ENCODE data around the gene ATL2.
A peak's percentile ranks its signal among the peaks of the same experiment; 100 is the strongest.
"Not testable (repeated sequence)": the region's sequence is repeated elsewhere in the genome, so short reads cannot be mapped to it uniquely, and the experiment has no call there.

The ATL2 gene

DNA sequence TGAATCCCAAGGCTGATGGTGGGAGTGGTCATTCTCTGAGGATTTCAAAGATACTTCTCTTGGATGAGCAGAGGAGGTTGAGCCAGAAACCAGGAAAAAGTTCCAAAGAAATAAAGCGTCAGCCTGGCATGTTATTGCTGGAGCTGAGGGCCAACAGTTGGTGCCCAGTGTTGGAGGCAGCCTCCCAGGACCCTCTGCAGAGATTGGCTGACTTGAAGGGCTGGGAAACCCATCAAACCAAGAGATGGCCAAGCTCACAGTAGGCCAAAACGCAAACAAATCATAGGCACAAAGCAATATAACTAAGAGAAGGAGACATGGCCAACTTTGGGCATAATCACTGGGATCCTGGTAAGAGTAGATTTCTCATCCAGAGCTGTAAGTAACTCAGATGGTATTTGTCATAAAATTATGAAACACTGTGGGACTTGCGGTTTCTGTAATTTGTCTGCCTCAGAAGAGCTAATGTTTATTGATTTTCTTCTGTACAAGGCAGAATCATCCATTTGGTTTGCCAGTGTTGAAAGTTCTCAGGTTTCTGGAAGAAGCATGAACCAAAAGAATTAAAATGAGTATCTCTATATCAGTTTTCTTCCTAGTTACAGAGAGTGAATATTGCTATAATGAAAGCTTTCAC, 108.3 kb downstream of the ATL2 start:
- DNase-seq: no peak

DNA sequence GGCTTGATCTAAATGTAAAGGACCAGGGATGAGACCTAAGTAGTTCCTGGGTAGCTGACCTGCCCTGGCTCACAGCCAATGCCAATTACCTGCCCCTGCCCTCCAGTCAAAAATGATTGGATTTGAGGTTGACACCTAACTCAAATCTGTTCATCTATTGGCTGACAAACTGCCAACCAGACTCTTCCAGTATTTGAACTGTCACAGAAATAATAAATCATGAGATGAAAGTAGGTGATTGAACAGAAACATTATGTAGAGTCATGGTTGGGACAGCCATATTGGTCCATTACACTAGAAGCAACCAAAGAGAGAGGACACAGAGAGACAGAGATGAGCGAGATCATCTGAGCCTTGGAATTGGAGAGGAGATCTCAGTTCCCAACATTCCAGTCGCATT, 109.1 kb downstream of the ATL2 start:
- no peak for DNase-seq

DNA sequence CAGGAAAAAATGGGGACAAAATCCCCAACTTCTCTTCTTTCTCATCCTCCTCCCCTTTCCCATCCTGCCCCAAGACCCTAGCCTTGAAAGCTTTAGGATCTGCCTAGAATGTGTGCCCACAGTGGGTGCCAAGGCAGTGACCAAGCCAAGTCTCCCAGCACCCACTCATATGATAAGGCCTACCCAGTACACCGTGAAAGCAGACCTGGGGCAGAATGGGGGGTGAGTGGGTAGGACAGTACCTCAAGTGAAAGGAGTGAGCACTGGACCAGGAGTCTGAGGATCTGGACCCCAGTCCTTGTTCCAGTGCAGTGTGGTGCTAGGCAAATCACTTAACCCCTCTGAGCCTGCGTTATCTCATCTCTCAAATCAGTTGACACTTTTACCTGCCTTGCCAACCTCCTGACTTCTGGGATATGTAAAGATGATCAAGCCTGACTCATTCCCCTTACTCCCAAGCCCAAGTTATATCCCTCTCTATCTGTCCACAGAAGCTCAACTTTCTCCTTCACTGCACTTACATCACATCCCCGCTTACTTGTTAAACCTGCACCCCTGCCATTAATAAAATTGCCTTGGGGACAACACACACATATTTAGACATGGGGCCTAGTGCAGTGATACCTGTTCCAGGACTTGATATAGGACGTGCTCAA, 109.7 kb downstream of the ATL2 start:
- no peak for DNase-seq

DNA sequence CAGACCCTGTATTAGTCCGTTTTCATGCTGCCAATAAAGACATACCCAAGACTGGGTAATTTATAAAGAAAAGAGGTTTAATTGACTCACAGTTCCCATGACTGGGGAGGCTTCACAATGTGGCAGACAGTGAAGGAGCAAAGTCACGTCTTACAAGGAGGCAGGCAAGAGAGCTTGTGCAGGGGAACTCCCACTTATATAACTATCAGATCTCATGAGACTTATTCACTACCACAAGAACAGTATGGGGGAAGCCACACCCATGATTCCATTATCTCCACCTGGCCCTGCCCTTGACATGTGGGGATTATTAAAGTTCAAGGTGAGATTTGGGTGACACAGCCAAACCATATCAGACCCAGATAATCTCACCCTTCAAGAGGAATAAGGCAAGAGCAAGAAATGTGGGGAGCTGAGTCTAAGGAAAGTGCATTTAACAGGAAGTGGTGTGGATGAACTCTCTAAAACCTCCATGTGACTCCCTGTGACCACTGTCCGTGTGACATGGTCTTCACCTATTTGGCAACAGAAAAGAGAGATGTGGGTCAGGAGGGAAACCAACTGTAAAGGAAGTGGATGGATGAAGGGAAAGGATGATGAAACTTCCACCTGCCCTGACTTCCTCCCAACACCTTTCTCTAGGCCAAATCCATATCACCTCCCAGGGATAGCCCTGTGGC, 110.6 kb downstream of the ATL2 start:
- no peak for DNase-seq

DNA sequence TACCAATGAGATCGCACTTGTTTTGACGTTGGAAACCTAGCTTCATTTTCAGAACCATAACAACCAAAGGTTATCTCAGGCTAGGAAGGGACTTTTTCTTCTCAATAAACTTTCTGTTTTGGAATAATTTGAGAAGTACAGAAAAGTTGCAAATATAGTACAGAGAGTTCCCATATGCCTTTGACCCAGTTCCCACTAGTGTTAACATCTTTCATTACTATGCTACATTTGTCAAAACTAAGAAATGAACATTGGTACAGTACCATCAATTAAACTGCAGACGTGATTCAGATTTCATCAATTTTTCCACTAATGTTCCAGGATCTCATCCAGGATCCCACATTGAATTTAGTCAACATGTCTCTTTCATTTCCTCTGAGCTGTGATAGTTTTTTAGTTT, 111.6 kb downstream of the ATL2 start:
- DNase-seq: no peak

DNA sequence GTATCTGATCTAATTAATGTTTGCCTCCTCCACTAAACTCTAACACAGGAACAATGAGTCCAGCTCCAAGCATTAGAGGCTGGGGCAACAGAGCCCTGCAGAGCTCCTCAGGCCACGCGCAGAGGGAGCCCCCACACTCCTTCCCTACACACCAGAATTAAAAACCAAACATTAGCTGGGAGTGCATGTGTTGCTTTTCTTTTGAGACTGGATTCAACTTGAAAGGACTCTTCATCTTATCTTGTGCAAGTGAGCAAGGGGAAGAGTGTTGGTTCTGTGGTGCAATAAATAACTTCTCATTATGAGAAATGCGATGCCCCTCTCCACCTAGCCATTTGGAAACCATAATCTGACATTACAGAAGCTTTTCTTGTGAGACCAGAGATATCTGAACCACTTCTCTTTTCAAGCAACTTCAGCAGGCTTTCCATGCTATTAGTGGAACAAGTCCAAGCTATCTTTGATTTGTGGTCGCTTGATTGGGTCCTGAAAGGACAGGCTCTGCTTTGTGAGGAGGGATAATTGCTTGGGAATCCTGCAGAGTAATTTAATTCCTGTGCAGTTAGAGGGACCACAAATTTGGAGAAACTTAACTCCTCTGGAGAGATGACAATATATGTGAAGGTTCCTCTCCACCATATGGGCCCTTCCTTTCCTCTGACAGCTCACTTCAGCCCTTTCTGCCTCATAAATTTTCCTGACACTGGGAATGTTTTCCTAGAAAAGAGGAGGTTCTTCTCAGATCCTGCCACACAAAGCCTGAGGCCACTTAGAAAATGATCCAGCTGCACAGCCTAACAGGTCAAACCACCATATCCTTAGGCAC, 112.5 kb downstream of the ATL2 start:
- DNase-seq: peak; percentile 26

DNA sequence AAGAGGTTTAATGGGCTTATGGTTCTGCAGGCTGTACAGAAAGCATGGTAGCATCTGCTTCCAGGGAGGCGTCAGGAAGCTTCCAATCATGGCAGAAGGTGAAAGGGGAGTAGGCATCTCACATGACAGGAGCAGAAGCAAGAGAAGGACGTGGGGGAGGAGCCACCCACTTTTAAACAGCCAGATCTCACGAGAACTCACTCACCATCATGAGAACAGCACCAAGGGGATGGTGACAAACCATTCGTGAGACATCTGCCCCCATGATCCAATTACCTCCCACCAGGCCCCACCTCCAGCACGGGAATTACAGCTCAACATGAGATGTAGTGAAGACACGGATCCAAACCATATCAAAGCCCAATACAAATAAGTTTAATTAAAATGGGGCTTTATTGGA, 113.8 kb downstream of the ATL2 start:
- DNase-seq: no peak

DNA sequence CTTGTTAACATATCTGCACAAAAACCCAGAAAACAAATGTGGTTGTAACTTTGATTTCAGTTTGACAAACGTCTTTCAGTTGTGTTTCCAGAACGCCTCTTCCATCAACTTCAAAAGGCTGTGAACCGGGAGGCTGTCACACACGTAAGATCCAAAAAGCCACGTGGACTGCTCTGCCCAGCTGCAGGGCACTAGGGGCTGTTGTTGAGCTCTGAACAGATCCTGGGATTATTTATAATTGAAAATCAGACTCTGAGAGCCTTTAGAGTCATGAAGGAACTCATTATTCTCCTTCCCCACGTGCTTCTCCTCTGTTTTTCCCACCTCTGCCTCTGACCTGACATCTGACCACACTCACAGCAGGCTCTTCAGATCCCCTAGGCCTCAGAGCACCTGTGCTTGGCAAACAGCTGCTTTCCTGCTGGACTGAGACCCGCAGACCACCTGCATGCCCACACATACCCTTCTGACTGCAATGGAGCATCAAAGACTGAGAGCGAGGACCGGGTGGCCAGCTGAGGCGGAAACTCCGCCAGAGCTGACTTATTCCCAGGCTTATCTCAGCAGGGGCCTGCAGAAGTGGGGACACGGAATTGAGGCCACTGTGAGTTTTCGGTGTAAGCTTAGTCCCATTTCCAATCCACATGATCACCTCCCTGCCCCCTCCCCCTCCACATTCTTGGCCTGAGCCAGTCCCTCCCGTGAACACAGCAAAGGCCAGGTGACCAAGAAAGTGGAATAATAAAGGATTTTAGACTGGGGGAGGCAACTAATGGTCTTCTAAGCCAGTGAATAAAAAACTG, 114.8 kb downstream of the ATL2 start:
- peak; percentile 49 for DNase-seq

DNA sequence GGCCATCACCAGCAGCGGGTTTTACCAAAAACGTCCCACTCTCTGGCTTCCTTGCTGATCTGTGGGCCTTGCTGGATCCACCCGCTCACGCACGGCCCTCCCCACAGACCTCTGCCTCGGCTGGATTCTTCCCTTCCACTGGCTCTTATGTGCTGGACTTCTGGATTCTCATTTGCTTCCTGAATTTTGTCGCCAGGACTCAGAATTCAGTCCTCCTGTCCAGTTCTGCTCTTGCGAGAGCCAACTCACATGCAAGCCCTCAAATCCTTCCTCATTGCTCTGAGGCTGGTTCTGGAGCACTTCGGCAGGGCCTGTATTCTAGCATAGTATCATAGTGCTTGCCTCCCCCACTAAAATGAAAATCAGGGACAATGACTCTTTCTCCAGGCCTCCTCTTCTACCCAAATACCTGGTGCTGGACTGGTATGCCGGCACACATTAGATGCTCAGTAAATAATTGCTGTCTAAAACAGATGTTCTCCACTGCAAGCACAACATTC, 115.5 kb downstream of the ATL2 start:
- DNase-seq: no peak

DNA sequence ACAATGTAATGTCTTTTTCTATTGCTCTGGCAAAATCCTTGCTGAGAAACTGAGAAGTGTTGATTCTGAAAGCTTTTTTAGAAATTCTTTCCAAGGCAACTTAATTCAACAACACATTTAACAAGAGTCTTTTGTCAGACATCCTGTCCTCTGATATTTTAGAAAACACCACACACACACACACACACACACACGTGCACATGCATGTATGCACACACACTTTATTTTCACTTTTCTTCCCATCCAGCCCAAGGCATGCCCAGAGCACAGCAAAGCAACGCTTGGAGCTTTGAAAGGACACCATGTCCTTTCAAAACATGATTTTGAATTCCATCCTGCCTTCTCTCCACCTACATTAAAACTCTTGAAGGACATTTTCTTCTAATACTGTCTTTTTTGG, 116.1 kb downstream of the ATL2 start:
- no peak for DNase-seq

DNA sequence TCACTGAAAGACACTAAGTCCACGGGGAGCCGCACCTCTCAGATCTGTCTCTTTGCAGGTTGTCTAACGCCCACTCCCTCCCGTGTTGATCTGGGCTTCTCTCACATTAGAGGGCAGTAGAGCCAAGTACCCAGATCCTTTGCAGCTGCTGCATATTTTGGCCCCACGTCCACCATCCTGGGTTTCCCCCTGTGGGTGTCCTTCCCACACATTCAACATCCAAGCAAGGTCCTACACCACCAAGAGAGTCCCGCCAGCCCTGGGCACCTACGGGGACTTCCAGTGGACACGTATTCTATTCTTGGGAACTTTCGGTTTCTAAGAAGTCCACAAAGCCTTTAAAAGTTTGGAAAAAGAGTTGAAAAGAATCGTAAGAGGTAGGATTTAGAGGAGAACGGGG, 116.6 kb downstream of the ATL2 start:
- DNase-seq: no peak

DNA sequence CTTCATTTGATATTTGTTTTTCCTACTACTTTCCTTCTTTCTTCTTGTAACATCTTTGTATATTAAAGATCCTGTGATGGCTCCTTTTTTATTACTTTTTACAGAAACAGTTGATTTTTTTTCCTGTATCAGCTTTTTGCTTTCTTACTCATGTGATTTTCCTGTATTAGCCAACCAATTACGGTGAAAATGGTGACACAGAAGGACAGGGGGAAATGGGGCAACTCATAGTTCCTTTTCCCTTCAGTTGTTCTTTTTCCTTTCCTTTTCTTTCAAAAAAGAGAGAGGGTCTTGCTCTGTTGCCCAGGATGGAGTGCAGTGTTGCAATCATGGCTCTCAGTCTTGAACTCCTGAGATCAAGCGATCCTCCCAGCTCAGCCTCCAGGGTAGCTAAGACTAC, 117.8 kb downstream of the ATL2 start:
- DNase-seq: no peak

DNA sequence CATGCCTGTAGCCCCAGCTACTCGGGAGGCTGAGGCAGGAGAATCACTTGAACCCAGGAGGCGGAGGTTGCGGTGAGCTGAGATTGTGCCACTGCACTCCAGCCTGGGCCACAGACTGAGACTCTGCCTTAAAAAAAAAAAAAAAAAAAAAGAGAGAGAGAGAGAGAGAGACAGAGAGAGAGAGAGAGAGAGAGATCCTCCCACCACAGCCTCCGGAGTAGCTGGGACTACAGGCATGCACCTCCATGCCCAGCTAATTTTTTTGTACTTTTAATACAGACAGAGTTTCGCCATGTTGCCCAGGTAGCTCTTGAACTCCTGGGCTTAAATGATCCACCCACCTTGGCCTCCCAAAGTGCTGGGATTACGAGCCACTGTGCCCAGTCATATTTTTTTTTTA, 119.4 kb downstream of the ATL2 start:
- DNase-seq: not testable (repeated sequence)

DNA sequence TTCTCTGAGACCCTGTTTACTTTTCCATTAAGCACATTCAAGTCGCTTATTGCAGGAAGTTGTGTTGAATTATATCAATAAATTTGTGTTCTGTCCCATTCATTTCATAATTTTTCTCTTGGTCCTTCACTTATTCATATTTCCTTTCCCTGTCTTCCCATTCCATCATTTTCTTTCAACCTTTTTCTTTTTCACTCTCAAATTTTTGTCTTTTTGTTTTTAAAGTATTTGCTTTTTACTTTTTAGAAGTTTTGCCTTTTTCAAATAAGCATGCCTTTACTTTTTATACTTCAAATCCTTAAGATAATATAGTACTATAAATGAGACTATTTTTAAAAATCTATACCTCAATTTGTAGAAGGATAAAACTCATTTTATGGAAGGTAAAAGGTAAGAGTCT, 120.5 kb downstream of the ATL2 start:
- DNase-seq: no peak

DNA sequence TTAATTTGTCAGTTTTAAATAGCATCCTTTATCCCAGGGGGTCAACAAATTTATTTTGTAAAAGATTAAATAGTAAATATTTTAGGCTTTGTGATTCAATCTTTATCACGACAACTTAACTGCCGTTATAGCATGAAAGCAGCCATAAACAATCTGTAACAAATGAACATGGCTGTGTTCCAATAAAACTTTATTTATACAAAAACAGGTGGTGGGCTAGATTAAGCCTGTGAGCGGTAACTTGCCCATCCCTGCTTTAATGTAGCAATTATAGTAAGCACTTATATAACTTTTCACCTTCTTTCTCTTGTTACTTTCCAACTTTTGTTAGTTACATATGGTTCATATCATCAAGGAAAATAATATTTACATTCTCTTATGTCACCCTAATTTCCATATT, 121.9 kb downstream of the ATL2 start:
- no peak for DNase-seq

DNA sequence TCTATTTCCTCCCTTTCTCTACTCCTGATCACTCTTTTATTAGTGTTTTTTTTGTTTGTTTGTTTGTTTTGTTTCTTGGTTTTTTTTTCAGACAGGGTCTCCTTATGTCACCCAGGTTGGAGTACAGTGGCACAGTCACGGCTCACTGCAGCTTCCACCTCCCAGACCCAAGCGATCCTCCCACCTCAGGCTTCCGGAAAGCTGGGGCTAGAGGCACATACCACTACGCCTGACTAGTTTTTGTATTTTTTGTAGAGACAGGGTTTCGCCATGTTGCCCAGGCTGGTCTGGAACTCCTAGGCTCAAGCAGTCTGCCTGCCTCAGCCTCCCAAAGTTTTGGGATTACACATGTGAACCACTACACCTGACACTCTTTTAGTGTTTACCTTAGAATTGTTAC, 122.3 kb downstream of the ATL2 start:
- no peak for DNase-seq

DNA sequence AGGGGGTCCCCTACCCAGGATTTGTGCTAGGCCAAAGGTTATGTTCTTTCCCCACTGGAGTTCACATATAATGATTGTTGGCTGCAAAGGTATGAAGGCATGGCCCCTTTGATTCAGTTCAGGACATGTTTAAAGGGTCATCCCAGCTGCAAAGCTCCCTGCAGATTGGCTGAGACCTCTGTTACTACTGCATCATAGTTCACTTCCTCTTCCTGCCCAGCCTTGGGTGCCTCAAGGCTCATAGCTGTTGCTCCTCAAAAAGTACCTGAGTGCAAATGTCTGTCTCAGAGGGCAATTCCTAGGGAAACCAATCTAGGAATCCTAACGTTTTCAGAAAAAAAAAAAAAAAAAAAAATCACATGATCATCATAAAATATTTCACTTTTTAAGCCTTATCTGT, 125.1 kb downstream of the ATL2 start:
- DNase-seq: no peak

DNA sequence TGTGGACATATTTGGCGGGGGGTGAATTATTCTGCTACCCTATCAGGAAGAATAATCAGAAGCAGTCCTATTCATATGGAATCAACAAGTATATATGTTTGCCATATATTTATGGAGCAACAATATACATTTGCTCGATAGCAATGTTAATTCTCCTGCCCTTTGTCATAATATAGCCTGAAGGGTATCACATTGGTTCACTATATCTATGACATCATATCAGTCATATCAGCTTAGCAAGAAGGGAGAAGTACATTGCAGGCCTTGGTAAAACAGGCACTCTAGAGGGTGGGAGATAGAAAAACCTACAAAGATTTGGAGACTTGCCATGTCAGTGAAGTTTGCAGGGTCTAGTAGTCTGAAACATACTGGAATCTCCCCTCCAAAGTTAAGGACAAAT, 128.4 kb downstream of the ATL2 start:
- no peak for DNase-seq

DNA sequence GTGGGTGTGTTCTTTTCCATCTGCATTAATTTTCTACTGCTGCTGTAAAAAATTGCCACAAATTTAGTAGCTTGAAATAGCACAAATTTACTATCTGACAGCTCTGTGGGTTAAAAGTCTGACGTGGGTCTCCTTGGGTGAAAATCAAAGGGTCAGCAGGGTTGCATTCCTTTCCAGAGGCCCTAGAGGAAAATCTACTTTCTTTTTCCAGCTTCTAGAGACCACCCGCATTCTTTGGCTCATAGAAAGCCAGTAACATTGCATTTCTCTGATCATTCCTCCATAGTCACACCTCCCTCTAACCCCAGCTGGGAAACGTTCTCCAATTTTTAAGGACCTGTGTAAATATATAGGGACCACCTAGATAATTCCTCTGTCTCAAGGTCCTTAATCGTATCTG, 128.8 kb downstream of the ATL2 start:
- DNase-seq: no peak

DNA sequence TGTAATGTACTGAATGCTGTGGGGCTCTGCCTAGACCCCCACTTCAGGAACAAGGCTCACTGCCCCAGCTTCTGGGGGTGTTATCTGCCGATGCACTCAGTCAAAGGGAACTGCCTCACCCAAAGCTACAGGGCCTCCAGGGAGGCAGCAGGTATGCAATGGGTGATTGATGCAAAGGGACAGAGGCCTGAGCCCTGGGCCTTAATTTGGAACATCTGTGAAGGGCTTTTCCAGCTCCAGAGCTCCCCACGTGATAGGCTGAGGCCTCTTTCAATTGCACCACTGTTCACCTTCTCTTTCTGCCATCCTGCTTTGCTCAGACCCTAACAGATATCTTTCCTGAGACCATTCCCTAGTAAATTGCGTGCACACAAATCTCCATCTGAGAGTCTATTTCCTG, 131.0 kb downstream of the ATL2 start:
- DNase-seq: no peak

DNA sequence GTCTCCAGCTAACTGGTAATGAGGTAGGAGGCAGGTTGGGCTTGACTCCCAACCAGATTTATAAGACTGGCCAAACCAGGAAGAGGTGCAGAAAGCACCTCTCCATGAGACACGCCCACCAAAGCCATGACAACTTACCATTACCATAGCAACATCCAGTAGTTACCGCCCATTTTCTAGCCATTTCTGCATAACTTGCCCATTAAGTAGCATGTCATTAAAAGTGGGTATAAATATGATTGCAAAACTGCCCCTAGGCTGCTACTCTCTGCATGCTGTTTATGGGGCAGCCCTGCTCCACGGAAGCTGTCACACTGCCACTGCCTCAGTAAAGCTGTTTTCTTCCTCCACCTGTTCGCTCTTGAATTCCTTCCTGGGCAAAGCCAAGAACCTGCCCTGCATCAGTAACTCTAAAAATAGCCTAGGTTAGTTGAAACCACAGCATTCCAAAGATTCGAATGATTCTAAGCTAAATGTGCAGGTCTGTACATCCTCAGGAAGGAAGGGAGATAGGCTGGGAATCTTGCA, 131.9 kb downstream of the ATL2 start:
- peak; percentile 62 for DNase-seq

DNA sequence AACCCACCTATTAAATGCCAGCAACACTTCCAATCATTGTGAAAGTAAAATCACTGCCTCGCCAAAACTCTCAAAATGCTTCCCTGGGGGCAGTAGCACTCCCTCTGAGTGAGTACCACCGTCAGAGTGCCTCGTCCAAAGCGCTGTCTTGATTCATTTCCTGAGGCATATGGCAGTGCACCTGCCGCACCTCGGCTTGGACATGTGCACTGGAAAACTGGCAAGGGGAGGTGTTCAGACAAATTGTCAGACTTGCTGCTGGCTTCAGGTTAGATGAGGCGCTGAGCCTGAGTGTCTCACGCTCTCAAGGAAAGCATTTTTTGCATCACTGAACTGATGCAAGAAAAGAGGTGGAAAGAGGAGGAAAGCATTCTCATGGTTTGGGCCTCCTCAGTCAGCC, 132.8 kb downstream of the ATL2 start:
- DNase-seq: peak; percentile 42

Measured in DMS79 (cell line).